Uterus (tissue), 2 donors: ENCODE measurements around the gene RNF17.

Experiments used
- CTCF ChIP-seq, 4 experiments: fragments of 200-600 bp in 2 of 4; fragments of 450-650 bp in 2 of 4; sonication (generic) in 2 of 4; IDR thresholded peaks; one replicate each; pipeline ENCODE4 v1.5.1; 2016 to 2019; ENCODE audit warnings: antibody characterized with exemption in 4 of 4, mild to moderate bottlenecking in 2 of 4, moderate library complexity in 1 of 4
- POLR2A ChIP-seq, 2 donors: fragments of 450-650 bp; IDR thresholded peaks; one replicate each; pipeline ENCODE4 v1.6.1; 2016; ENCODE audit warnings: antibody characterized with exemption in 2 of 2, mild to moderate bottlenecking in 1 of 2, moderate library complexity in 1 of 2

- TF ChIP-seq CTCF (IDR thresholded peaks at IDR 0.05) (no peak), POLR2A (IDR thresholded peaks at IDR 0.05) (no peak)
Observed at GRCh38 chr13:24759197-24759596, 4.8 kb upstream of the RNF17 start.
